HFF-Myc (cell line): ENCODE measurements around the gene ANO3.

Source experiments
- DNase-seq: peaks from one replicate; pipeline ENCODE4 v3.0.0-alpha.2; 2011; ENCODE audit warnings: low read depth; ENCODE audit errors: extremely low read depth
- H3K4me3 ChIP-seq: replicated peaks from 2 replicates; pipeline ENCODE4 v1.5.1; 2011; ENCODE audit warnings: low read depth, mild to moderate bottlenecking, control low read depth, low read length
- CTCF ChIP-seq: IDR thresholded peaks from 2 replicates; pipeline ENCODE4 v1.5.1; 2012; ENCODE audit warnings: mild to moderate bottlenecking, low read depth, low read length, control low read depth; ENCODE audit errors: missing control alignments

Gene ANO3

GRCh38 chr11:26350002-26350401 is 18.1 kb downstream of the ANO3 start:
- H3K4me3 ChIP-seq, result no peak overlapping the region
- DNase-seq, result no peak
- no peak for TF ChIP-seq CTCF

- TF ChIP-seq CTCF, result no peak
- DNase-seq, result no peak
- no peak overlapping the region for H3K4me3 ChIP-seq
Observed at GRCh38 chr11:26353010-26353409, 21.1 kb downstream of the ANO3 start.

- TF ChIP-seq CTCF, result no peak
- DNase-seq, result no peak
- no peak overlapping the region for H3K4me3 ChIP-seq
Observed at GRCh38 chr11:26359055-26359454, 27.1 kb downstream of the ANO3 start.

GRCh38 chr11:26365284-26365683 is 33.4 kb downstream of the ANO3 start:
- DNase-seq, result no peak

GRCh38 chr11:26377619-26378018 is 45.7 kb downstream of the ANO3 start:
- no peak overlapping the region for H3K4me3 ChIP-seq
- DNase-seq, result no peak
- TF ChIP-seq CTCF, result no peak

More at GRCh38 chr11:26365284-26365683, 33.4 kb downstream of the ANO3 start:
- TF ChIP-seq CTCF, result no peak
- no peak overlapping the region for H3K4me3 ChIP-seq

GRCh38 chr11:26399336-26399735 is 67.4 kb downstream of the ANO3 start:
- DNase-seq, result no peak
- TF ChIP-seq CTCF, result no peak
- H3K4me3 ChIP-seq, result no peak overlapping the region

- TF ChIP-seq CTCF, result no peak
- DNase-seq, result no peak
- H3K4me3 ChIP-seq, result no peak overlapping the region
Observed at GRCh38 chr11:26410706-26411366, 78.9 kb downstream of the ANO3 start.
